SHP77 (cell line): ENCODE data around the gene CES2.
"Not testable (repeated sequence)": the region's sequence is repeated elsewhere in the genome, so short reads cannot be mapped to it uniquely, and the experiment has no call there.

ENCODE experiments used
- DNase-seq, 2 experiments: peaks; one replicate each; lab custom pipeline; 2025; lab: John Stamatoyannopoulos, UW

The CES2 gene

GRCh38 chr16:66936889-66937554 is 1.7 kb downstream of the CES2 start:
- no peak for DNase-seq

GRCh38 chr16:66937725-66938337 is 2.5 kb downstream of the CES2 start:
- DNase-seq = no peak

DNA sequence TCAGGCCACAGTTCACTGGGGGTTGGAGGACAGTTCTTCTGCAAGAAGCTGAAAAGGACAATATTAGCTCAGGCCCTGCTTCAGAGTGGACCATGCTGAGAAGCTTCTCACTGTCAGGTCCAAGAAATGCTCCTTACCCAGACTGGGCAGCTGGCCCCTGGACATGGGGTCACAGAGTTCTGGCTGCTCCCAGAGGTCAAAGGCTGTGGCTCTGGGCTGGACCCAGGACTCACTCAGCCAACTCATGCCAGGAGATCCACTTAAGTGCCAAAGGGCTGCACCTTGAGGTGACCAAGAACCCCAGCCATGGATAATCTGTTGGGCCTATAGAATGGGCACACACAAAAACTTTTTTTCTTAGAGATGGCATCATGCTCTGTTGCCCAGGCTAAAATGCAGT is 4.0 kb downstream of the CES2 start:
- DNase-seq = no peak

DNA sequence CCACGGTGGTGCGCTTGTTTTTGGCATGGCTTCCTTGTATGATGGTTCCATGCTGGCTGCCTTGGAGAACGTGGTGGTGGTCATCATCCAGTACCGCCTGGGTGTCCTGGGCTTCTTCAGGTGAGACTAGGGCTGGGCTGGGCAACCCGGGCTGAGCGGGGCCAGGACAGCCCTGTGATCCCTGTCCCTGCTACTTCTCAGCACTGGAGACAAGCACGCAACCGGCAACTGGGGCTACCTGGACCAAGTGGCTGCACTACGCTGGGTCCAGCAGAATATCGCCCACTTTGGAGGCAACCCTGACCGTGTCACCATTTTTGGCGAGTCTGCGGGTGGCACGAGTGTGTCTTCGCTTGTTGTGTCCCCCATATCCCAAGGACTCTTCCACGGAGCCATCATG is 4.9 kb downstream of the CES2 start:
- DNase-seq = no peak

GRCh38 chr16:66942981-66943380 is 7.7 kb downstream of the CES2 start:
- no peak for DNase-seq

DNA sequence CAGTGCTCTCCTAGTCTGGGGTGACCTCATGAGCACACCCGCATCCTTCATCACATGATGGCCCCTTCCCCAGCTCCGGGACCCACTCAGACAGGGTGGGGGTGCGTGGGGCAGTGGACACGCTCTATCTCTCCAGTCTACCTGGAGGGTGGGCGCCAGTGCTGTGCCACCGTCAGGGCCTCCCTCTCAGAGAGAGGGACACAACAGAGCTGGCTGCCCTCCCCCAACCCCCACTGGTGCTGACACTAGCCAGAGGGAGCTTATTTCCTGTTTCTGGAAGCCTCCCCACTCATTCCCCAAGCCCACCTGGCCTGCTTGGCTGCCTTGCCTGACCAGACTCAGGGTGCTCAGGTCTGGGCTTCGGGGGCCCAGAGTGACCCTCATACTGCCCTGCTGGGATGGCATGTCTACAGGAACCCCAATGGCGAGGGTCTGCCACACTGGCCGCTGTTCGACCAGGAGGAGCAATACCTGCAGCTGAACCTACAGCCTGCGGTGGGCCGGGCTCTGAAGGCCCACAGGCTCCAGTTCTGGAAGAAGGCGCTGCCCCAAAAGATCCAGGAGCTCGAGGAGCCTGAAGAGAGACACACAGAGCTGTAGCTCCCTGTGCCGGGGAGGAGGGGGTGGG is 8.2 kb downstream of the CES2 start:
- DNase-seq = no peak

GRCh38 chr16:66944054-66944441 is 8.7 kb downstream of the CES2 start:
- no peak for DNase-seq

- DNase-seq = not testable (repeated sequence)
Observed at GRCh38 chr16:66944971-66945370, 9.7 kb downstream of the CES2 start.

- no peak for DNase-seq
Observed at GRCh38 chr16:66945939-66946338, 10.6 kb downstream of the CES2 start.

- DNase-seq = no peak
Observed at GRCh38 chr16:66946541-66946940, 11.2 kb downstream of the CES2 start.

DNA sequence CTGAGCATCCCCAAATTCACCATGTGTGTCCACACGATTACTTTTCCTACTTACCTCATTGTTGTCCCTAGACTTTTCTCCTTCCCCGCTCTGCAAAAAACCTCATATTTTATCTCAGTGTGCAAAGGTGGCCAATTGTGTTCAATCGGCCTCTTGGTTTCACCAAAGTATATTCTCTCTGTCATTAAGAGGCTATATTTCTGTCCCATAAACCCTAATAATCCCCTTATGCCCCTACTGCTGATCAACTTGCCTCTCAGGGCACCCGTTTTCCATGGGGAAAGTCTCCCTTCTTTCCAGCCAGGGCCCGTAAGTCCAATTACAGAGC is 11.6 kb downstream of the CES2 start:
- DNase-seq = no peak

GRCh38 chr16:66947302-66948065 is 12.2 kb downstream of the CES2 start:
- DNase-seq = peak; percentile 60 to 72

- no peak for DNase-seq
Observed at GRCh38 chr16:66948134-66948836, 13.0 kb downstream of the CES2 start.

GRCh38 chr16:66948837-66949225 is 13.5 kb downstream of the CES2 start:
- DNase-seq = no peak

DNA sequence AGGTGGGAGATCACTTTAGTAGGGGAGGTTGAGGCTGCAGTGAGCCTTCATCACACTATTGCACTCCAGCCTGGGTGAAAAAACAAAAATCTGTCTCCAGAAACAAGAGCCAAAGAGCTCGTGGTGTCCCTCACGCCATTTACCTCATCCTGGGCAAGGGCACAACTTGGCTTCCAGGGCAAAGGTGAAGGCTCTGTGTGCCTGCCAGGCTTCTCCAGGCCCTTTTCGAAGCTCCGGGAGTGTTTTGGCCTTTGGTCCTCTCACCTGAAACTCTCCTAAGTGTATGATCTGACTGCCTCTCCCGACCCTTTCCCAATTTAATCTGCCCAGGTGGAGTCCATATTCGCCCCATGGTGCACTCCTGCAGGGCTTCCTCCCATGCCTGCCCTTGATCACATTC is 14.2 kb downstream of the CES2 start:
- DNase-seq = no peak

- no peak for DNase-seq
Observed at GRCh38 chr16:66950437-66950836, 15.1 kb downstream of the CES2 start.

GRCh38 chr16:66950971-66951790 is 15.9 kb downstream of the CES2 start:
- no peak for DNase-seq

- DNase-seq = no peak
Observed at GRCh38 chr16:66952430-66953110, 17.3 kb downstream of the CES2 start.

GRCh38 chr16:66953462-66954096 is 18.3 kb downstream of the CES2 start:
- no peak for DNase-seq

DNA sequence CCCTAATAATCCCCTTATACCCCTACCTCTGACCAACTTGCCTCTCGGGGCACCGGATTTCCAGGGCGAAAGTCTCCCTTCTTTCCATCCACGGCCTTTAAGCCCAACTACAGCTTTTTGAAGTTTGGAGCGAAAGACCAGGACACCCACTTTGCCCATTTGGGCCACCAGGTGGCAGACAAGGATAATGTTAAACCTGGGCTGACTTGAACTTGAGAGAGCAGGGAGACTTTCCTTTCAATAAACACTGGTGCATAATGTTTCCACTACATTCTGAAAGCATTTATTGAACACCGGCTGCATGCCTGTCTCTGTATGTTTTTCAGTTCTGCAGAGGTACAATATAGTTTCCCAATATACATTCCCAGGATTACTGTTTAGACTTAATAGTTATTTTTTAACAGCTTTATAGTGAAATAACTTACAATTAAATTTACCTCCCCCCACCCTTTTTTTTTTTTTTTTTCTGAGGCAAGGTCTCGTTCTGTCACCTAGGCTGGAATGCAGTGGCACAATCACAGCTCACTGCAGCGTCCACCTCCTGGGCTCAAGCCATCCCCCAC is 18.9 kb downstream of the CES2 start:
- peak; percentile 70 to 79 for DNase-seq
